ENCODE data around the gene IDH3B.

DNA sequence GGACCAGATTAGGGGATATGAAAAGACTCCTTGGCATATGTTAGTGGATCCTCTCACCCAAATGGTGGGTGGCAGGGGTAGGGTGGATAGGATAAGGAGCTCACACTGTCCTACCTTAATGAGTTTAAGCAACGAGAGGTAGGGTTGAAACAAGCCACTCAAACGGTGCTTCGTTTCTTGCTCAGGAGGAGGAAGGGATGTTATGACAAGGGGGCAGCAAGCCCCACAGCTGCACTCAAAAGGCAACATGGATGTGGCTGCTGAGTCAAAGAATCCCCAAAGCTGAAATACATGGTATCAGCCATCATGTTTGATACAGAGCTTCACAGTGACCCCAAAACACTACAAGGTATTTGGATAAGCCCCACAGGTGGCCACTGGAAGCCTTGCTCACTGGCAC, 8.4 kb upstream of the IDH3B start:
- TF ChIP-seq, protein P1, sequence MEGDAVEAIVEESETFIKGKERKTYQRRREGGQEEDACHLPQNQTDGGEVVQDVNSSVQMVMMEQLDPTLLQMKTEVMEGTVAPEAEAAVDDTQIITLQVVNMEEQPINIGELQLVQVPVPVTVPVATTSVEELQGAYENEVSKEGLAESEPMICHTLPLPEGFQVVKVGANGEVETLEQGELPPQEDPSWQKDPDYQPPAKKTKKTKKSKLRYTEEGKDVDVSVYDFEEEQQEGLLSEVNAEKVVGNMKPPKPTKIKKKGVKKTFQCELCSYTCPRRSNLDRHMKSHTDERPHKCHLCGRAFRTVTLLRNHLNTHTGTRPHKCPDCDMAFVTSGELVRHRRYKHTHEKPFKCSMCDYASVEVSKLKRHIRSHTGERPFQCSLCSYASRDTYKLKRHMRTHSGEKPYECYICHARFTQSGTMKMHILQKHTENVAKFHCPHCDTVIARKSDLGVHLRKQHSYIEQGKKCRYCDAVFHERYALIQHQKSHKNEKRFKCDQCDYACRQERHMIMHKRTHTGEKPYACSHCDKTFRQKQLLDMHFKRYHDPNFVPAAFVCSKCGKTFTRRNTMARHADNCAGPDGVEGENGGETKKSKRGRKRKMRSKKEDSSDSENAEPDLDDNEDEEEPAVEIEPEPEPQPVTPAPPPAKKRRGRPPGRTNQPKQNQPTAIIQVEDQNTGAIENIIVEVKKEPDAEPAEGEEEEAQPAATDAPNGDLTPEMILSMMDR (IDR thresholded peaks at IDR 0.05), result no peak
- TF ChIP-seq ZFX (IDR thresholded peaks at IDR 0.05; ENCODE audit: borderline replicate concordance), result no peak
